ENCODE data around the gene MNT. TPM values are rescaled to one million over a fixed set of nuclear protein-coding genes. Genes with fewer than 3 reads are reported as not detected.

Gene MNT
- total and polyA plus RNA-seq, 2 of the 8 experiments (the other 6 are each of a cell fraction or from before 2014, with no cell fraction given), result 5.0 to 17.3 TPM

DNA sequence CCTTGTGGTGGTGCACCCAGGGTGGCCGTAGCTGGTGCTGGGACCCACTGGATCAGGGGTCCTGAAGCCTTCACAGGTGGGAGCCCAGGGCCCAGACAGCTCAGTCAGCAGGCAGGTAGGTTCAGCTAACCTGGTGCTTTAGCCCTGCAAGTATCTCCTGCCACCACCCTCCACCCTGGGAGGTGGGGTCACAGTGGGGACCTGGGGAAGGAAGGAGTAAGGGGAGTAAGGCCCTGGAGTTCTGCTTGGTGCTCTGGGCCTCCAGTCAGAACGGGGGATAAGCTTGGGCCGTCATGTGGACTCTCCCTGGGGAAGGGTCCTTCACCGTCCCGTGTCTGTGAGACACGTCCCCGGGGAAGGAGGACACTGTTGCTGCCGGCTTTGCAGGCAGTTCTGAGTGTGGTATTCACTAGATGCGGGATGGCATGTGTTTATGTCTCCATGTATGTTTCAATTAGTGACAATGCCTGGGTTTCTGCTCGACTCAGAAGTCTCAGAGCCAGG, 42.9 kb downstream of the MNT start (continued):
- TF ChIP-seq FOSL1 (IDR thresholded peaks at IDR 0.05; ENCODE audit: insufficient read depth, low read depth, low read length), result no peak
- TF ChIP-seq JUND (IDR thresholded peaks at IDR 0.05; ENCODE audit: low read length), result no peak
